ENCODE measurements around the gene CRYGB.
A peak's percentile ranks its signal among the peaks of the same experiment; 100 is the strongest.
"Not testable (repeated sequence)": the region's sequence is repeated elsewhere in the genome, so short reads cannot be mapped to it uniquely, and the experiment has no call there.

The CRYGB gene

DNA sequence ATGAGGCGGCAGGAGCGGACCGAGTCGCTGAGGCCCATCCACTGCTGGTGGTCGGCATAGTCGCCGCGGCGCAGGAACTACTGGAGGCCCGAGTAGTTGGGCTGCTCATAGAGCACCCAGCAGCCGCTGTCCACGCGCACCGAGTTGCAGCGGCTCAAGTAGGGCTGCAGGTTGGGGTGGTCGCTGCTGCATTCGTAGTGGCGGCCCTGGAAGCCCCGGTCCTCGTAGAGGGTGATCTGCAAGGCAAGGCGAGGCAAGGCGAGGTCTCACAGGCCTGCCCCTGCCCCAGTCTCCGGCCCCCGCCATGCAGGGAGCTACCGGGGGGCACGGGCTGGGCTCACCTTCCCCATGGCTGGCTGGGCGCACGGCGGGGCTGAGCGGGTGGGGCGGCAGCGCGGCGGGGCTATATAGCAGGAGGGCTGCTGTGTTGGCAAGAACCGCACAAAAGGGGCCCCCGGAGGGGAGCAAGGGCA, 33.6 kb downstream of the CRYGB start:
- not testable (repeated sequence) for DNase-seq

- DNase-seq = no peak
Measured at GRCh38 chr2:208103616-208104015, 42.3 kb downstream of the CRYGB start.

DNA sequence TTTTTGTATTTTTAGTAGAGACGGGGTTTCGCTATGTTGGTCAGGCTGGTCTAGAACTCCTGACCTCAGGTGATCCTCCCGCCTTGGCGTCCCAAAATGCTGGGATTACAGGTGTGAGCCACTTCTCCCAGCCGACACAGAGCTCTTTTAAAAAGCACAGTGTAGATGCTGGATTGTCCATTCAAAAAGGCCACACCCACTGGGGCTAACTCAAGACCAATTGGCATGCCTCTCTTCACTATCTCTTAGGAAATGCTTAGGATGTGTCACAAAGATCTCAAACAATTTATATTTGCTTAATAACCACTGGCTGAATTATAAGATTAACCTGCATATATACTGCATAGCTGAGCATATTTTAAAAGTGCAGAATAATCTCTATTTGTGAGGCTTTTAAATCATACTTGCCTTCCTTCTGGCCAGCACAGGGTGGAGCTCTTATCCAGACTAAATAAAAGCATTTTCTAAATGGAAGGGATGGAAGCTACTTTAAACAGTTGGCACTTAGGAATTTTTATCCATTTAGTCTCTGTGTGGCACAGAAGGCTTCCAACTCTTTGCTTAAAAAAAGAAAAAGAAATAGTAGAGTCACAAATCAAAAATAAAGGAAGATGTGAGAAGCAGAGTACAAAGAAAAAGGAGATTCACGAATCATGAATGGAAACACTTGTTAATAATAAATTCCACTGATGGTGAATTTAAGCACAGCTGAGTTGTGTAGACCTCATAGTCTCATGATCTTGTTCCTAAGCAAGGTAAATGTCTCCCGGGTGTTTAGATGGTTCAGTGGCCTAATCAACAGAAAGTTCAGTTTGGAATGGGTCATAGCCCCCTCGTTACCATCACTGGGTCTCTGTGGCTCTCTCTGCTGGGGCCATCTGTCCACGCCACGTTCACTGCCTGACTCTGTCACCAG, 44.0 kb downstream of the CRYGB start:
- DNase-seq = peak; percentile 57

- DNase-seq = no peak
Measured at GRCh38 chr2:208099682-208100470, 46.1 kb downstream of the CRYGB start.

DNA sequence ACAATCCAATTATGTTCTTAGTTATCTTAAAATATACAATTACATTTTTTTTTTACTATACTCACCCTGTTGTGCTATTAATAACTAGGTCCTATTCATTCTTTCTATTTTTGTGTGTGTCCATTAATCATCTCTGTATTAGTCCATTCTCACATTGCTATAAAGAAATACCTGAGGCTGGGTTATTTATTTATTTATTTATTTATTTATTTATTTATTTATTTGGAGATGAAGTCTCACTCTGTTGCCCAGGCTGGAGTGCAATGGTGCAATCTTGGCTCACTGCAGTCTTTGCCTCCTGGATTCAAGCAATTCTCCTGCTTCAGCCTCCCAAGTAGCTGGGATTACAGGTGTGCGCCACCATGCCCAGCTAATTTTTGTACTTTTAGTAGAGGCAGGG, 47.3 kb downstream of the CRYGB start:
- DNase-seq = not testable (repeated sequence)

- no peak for DNase-seq
Measured at GRCh38 chr2:208098267-208098666, 47.7 kb downstream of the CRYGB start.

- DNase-seq = no peak
Measured at GRCh38 chr2:208097801-208098200, 48.2 kb downstream of the CRYGB start.

GRCh38 chr2:208097313-208097712, 48.6 kb downstream of the CRYGB start:
- no peak for DNase-seq

GRCh38 chr2:208096080-208096479, 49.9 kb downstream of the CRYGB start:
- no peak for DNase-seq

DNA sequence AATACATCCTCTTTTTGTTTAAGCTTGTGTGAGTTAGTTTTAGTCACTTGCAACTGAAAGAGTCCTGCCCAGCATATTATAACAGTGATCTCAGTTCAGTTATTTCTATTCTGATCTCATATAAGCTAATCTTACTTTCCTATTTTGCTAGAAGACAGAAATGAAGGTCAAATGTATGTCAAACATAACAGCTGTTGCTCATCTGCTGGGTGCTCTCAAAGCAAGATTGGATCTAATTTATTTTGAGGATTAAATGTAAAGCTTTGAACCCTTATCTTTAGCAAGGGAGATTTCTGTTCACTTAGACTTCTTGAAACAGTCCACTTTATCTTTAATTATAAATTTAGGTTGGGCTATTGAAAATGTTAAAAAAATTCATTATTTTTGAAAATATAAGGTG, 52.8 kb downstream of the CRYGB start:
- no peak for DNase-seq
